Activated CD4-positive, alpha-beta T cell treated with anti-CD3 and anti-CD28 coated beads for 4 hours (primary cell): ENCODE data around the gene DCTN5.
"Not testable (repeated sequence)": the region's sequence is repeated elsewhere in the genome, so short reads cannot be mapped to it uniquely, and the experiment has no call there.

Experiments
- DNase-seq, 2 donors: peaks; one replicate each; pipeline ENCODE4 v3.0.0-alpha.2; 2020

The DCTN5 gene

DNA sequence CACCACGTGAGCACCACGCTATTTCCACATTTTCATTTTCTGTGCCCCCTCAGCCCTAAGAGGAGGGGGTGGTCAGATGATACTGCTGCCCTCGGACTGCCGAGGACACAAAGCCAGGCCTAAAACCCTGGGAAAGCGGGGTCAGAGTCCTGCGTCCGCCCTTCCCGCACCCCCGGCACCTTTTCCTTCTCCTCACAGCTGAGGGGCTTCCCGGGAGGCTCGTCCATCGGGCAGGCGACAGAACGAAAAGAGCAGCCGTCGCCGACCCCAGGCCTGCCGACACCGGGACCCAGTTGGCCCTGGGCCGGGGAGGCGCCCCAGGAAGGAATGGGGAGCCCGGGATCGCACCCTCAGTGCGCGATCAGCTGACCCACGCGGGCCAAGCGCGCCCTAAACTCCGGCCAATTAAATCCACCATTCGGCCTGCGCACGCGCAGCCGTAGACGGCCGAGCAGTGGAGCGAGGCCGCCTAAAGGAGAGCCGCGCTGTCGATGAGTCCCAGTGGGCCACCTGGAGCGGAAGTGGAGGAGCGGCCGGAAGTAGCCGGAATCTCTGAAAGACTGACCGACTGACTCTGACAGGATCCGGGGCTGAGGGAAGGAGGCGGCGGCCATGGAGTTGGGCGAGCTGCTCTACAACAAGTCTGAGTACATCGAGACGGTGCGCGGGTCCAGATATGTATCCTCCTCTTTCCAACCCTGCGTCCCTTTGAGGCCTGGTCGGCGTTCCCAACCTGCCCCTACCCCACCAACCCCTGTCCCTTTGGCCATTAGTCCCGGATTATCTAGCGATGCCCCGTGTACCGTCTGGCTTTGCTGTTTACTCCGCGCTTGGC is at the start of gene DCTN5, which contains the start of gene PALB2:
Gene DCTN5, plus strand, starts transcription at position 536 of the 835 bp plus-strand sequence. Its CDS starts 77 bp downstream, at position 613.
Gene PALB2, minus strand, starts transcription at position 380 of the 835 bp plus-strand sequence. Its CDS starts 153 bp downstream, at position 227.
- DNase-seq = peak; percentile 76 to 81

DNA sequence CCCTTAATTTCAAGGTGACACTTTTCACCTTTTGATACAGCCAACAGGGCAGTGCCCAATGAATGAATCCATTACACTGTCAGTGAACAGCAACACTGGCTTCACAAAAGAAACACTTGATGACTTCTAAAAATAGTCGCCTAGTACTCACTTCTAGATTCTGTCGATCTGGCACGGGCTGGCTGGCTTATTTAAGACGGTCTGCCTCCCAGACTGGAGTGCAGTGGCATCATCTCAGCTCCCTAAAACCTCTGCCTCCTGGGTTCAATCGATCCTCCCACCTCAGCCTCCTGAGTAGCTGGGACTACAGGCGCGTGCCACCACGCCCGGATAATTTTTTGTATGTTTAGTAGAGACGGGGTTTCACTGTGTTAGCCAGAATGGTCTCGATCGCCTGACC is 47.1 kb upstream of the DCTN5 start:
- DNase-seq = no peak

DNA sequence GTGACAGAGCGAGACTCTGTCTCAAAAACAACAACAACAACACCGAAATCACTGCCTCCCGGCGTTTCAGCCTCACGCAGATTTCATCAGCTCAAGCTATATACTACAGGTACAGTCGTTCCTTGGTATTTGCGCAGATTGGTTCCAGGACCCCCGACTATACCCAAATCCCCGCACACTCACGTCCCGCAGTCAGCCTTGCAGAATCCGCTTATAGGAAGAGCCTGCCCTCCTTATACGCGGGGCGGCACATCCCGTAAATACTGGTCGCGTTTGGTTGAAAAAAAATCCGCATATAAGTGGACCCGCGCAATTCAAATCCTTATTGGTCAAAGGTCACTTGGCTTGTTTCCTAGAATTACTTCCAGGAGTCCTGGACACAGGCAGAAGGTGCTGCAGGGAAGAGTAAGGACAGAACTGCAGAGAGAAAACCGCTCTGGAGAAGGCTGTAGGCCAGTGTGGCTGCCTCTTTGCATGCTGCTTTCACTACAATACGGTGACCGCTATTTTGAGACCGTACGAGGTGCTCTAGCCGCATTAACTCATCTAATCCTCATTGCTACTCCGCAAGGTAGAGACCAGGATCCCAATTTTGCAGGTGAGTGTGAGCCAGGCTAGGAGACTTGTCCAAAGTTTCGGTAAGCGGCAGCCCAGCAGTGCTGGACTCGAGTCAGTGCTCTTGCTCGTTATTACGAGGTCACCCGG is 45.9 kb upstream of the DCTN5 start:
- no peak for DNase-seq

DNA sequence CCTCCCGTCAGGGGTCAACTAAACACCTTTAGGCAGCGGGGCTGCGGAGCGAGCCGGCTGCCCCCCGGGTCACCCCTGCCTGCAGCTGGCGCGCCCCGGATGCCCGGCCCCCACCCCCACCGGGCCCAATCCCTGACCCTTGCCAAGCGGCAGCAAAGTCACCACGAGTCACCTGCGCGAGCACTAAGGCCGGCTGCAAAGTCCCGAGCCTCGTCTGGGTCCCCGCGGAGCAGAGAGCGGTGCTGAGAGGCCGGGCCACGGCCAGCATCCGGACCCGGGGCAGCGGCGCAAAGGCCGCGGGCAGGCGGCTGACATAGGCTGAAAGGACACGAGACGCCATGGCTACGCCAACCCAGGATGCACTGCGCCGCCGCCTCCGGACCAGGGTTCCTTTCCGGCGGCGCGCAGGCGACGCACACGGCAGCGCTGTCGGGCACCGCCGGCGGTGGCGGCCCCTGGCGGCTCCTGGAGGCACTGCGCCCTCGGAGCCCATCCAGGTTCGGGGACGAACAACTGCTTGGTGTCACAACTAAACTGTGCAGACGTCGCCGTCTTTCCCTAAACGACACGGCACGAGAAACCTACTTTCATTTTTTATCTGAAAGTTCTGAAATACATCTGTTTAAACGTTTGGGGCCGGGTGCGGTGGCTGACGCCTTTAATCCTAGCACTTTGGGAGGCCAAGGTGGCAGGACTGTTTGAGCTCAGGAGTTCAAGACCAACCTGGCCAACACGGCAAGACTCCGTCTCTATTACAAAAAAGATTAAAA is 45.1 kb upstream of the DCTN5 start, which contains the start of gene NDUFAB1:
Gene NDUFAB1, minus strand, starts transcription at position 366 of the 770 bp plus-strand sequence. Its CDS starts 26 bp downstream, at position 340.
- DNase-seq = peak; percentile 86 to 90

DNA sequence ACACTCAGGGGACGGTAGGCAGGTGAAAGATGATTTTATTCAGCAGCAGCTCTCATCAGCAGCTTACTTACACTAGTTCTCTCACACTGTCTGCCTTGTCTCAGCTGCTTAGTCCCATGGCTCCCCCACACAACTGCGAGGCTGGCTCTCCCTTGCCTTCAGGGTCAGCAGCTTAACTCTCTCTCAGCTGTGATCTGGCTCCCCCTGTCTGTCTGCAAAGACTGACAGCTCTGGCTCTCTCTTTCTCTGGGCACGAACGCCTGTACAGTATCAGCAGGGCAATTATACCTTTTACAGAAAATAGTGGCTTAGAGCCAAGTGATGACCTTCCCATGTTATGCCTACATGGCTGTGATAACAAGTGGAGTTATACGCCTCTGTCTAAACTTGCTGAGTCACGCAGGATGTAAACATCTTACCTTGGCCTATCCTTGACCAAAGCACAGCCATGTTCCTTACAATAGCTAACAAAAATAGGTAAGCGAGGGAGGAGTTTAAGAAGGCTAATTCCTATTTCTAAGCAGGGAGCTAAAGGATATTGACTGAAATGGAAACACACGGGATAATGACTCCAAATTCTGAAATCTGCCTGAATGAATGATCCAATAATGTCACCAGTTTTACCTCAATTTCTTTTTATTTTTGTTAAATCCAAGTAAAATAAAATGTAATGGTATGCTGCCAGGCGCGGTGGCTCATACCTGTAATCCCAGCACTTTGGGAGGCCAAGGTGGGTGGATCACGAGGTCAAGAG is 44.1 kb upstream of the DCTN5 start:
- peak in 1 of 2 donors; percentile 15 for DNase-seq

DNA sequence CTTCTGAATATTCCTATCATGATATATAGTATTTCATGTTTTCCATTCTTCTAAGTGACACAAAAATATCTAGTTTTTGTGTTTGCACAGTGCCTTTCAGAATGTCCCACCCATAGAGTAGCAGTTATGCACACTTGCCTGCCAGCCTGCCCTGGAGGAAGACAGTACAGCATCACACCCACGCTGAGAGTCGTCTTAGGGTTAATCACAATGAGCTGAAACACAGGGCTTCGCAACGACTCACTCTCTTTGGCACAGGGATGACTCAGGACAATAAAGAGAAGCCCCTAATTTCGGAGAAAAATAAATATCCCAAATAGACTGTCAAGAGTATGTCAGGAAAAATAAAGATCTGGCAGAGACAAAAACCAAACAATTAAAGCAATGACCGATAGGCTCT is 33.5 kb upstream of the DCTN5 start:
- no peak for DNase-seq

DNA sequence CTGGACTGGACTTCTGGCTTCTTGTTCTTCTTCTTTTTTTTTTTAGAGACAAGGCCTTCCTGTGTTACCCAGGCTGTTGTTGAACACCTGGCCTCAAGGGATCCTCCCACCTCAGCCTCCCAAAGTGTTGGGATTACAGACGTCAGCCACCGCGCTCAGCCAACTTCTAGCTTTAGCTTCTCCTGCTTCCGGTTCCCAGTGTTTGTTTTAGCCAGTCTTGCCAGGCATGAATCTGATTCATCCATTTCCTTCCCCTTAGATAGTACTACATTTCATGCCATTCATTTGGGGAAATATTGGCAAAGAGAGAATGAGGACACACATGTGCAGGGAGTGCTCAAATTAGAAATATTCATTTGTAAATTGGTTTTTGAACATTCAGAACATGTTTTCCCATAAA is 33.1 kb upstream of the DCTN5 start:
- no peak for DNase-seq

DNA sequence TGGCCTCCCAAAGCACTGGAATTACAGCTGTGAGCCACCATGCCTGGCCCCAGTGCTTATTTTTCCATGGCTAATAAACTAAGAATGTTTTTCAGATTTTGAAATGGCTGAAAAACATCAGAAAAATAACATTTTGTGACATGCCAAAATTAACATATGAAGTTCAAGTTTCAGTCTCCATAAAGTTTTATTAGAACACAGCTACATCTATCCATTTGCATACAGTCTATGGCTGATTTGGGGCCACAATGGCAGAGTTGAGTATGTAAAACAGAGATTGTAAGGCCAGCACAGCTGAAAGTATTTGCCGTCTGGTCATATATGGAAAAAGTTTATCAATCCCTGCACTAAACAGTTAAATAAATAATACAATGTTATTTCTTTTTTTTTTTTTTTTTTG is 31.3 kb upstream of the DCTN5 start:
- no peak for DNase-seq

DNA sequence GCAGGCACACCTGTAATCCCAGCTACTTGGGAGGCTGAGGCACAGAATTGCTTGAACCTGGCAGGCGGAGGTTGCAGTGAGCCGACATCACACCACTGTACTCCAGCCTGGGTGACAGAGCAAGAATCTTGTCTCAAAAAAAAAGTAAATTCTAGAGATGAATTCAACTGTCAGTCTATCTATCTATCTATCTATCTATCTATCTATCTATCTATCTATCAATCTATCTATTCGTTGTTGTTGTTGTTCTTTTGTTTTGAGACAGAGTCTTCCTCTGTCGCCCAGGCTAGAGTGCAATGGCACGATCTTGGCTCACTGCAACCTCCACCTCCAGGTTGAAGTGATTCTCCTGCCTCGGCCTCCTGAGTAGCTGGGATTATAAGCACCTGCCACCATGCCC is 30.4 kb upstream of the DCTN5 start:
- not testable (repeated sequence) for DNase-seq

DNA sequence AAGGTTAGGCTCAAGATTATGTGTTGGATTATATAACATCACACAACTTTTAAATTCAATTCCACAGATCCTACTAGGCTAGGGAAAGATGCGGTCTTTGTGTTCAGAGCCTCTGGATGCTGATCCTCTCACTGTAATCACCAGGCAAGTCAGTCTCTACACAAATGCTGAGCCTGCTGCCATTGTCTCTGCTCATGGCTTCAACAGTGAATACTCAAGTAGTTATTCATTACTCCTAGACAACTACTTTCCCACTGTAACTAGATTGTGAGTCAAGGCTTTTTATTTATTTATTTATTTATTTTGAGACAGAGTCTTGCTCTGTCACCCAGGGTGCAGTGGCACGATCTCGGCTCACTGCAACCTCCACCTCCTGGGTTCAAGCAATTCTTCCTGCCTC is 29.3 kb upstream of the DCTN5 start:
- no peak for DNase-seq

DNA sequence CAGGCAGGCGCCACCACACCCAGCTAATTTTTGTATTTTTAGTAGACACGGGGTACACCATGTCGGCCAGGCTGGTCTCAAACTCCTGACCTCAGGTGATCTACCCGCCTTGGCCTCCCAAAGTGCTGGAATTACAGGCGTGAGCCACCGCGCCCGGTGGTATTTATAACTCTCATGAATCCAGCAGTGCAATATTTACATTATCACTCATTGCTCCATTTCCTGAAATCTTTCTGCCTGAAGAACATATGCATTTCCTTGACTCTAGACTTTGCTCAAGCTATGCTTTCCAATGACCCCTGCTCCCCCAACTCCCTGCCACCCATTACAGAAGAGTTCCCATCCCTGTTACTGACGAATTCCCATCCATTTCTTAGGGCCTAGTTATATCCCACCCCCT is 25.5 kb upstream of the DCTN5 start:
- DNase-seq = no peak

DNA sequence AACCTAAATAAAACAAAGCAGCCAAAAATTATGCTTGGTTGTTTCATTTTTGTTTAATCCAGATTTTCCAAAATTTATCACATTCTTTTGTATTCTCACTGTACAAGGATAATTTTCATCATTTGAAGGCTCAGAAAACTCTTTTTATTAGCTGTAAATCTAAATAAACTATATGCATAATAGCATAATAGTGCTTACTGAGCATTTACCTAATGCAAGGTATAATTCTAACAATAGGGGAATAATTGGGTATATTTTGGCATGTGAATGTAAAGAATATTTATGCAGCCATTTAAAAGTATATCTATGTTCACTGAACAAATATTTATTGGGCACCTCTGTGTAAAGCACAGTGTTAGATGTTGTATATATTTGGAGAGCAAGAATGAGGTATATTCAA is 17.2 kb upstream of the DCTN5 start:
- DNase-seq = no peak

DNA sequence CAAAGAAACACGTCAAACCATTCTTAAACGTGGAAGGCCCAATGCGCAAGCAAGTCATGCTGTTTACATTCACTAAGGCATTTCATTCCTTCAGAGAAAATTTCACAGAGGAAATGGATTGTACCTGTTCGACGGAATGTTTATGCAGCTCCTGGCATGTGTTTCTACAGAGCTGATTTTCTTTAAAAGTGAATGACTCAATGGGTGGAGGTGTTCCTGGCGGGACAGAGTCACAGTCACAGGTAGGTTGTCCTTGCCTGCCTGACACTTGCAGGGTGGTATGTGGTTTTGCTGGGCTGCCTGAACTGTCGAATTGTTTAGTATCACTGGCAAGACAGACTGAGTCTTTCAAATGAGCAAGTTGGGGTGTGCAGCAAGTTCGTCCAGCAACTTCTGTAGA is 11.8 kb upstream of the DCTN5 start:
- DNase-seq = no peak

DNA sequence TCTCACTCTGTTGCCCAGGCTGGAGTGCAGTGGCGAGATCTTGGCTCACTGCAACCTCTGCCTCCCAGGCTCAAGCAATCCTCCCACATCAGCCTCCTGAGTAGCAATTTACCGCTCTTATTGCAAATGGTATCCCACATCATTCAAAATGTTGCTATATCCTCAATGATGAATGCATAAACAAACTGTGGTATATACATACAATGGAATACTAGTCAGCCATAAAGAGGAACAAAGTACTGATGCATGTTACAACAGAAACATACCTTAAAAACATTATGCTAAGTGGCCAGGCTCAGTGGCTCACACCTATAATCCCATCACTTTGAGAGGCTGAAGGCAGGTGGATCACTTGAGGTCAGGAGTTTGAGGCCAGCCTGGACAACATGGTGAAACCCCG is 9.4 kb upstream of the DCTN5 start:
- DNase-seq = not testable (repeated sequence)

DNA sequence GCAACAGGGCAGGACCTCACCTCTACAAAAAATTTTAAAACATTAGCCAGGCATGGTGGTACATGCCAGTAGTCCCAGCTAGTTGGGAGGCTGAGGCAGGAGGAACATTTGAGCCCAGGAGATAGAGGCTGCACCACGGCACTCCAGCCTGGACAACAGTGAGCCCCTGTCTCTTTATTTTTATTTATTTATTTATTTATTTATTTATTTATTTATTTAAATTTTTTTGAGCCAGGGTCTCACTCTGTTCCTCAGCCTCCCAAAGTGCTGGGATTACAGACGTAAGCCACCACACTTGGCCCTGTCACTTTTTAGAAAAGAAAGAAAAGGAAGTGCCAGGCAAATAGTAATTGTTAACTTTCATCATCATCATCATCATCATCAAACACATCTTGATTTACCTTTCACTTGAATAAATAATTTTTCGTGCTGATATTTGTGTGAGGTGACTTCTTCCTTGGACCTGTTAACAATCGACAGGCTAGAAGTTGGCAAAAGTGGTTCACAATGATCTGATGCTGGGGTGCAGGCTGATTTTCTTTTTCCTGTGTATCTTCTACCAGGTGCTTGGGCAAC is 6.7 kb upstream of the DCTN5 start:
- DNase-seq = no peak

DNA sequence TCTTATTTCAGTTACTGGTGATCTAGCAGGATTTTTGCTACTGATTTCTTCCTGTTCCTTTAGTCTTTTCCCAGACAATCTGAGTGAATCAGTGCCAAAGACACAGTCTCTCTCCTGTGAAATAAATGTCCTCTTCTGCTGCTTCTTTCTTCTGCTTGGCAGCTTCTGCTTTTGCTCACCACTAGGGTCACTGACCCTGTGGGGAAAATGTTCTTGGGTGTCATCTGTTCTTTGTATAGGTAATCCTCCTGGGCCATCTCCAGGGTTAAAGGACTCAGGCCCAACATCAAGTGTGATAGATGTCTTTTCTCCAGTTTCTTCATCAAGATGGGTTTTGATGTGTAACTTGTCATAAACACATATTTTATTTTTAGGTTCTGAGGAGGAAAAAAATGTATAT is 5.3 kb upstream of the DCTN5 start:
- no peak for DNase-seq

DNA sequence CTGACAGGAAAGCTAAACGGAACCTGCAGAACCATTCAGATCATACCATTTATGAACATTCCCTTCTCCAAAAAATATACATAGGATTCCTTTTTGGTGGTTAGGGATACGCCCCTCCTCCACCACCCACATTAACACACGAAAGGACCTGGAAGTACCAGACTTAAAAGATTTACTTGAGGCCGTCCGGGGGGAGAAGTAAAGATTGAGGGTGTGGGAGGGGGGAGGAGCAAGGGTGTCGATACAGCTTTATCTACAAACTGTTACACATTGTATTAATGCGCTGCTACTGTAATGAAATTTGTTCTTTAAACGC is 693 bp upstream of the DCTN5 start:
- peak; percentile 19 to 21 for DNase-seq

DNA sequence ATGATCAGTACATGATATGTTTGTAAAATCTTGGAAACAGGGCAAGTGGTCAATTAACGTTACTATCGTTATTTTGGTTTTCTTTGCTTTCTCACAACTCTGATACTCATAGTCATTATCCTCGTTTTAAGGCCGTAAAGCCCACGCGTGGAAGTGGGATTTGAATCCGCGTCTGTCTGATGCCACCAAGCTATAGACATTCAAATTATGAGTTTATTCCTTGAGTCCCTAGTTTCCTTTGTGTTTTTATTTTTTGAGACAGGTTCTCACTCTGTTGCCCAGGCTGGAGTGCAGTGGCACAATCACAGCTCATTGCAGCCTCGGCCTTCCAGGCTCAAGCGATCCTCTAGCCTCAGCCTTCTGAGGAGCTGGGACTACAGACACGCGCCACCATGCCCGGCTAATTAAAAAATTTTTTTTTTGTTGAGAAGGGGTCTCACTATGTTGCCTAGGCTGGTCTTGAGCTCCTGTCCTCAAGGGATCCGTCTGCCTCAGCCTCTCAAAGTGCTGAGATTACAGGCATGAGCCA is 1.0 kb downstream of the DCTN5 start:
- no peak for DNase-seq

DNA sequence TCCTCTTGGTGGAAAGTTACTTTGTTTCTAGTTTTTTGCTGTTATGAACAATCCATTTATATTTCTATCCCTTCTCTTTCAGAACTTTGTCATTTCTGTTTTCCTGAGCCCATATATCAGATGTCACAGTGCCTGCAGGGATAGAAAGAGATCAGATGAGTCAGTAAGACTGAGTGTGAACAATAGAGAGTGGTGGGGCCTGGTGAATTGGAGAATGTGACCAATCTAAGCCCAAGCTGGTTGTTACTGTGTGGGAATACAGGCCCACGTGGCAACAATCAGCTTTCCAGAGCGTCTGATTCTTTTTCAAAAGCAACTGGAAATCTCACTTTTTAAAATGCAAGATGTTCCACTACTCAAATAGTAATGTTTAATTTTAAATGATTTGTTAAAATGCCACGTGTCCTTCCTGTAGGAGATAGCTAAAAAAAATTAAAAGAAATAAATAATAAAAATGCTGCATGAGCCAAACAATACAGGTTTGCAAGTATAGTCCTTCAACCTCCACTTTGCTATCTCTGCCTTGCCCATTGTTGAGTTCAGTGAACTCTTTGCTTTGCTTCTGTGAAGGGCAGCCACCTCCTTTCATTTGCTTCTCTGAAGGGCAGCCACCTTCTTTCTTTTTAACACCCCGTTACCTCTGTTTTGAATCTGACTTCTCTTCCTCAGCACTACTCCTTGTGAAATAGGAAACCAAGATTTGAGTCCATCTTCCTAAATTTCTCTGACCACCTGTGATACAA is 9.6 kb downstream of the DCTN5 start:
- no peak for DNase-seq

DNA sequence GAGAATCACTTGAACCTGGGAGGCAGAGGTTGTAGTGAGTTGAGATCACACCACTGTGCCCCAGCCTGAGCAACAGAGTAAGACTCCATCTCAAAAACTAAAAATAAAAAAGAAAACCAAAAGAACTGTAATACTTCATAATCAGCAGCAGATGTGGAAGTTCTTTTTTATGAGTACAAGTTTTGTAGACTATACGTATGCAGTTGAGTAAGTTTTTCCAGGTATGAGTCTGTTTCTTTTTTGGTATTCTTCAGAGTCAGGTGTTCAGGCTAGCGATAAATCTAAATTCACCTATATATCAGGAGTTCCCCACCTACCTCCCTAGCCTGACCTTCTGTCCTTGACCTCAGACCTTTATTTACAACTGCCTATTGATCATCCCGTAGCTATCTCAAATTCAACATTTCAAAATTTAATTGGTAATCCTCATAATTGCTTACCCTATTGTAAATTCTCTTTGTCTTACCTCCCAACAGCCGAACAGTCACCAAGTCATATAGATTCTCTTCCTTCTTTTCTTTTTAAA is 10.7 kb downstream of the DCTN5 start:
- DNase-seq = no peak

DNA sequence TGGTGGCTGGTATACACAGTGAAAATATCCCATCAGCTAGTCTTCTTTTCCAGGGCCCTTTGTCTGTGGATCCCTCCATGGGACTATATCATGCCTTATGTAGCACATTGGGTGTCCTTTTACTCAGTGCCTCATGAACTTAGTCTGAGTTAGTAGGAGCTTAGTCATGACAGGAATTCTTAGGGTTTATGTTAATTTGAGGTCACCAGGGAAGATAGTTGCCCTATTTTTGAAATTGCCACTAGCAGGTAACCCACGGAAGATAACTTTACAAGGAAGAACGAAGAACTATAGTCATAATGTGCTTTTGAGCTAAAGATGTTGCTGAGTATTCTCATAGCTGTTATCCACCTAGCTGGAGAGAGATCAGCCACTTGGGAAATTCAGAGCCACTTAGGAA is 22.7 kb downstream of the DCTN5 start:
- no peak for DNase-seq
